Measurements from ENCODE around the gene HOXD11. TPM values are rescaled to one million over a fixed set of nuclear protein-coding genes. Genes with fewer than 3 reads are reported as not detected.

Gene HOXD11
- polyA plus RNA-seq (not detected in 2 replicates), polyA minus RNA-seq (not detected in 2 replicates)

DNA sequence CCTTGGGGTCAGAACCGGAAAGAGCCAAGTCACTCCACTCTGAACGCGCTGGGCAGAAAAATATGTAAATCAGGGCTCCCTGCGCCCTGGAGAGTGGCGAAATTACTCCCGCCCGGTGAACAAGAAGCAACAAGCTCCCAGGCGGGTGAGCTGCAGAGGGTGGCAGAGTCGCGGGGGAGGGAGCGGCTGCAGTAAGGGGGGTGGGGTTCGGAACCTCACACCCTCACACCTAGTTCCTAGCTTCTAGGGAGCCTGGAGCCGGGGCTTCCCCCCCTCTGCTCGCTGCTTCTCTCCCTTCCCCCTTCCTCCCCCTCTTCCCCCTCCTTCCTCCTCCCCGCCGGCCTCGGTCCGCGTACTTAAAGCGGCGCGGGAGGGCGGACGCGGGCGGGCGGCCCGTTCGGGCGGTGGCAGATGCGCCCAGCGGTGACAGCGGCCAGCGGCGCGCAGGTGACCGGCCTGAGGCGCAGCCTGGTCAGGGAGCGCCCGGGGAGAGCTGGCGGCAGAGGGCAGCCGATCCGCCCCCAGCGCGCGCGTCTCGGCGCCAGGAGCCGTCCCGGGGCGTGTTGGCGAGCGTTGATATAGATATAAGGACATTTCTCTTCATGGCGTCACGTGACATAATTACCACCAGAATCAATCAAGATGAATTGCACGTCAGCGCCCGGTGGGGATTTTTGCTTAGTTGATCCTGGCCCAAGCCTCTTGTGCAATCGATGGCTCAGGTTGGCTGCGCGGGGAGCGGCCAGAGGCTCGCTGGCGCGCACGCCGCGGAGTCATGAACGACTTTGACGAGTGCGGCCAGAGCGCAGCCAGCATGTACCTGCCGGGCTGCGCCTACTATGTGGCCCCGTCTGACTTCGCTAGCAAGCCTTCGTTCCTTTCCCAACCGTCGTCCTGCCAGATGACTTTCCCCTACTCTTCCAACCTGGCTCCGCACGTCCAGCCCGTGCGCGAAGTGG is at the start of gene HOXD11:
TSS of gene HOXD11 (plus strand) at position 700 of the 959 bp plus-strand sequence. CDS start at position 776, 76 bp downstream.
- H3K27ac ChIP-seq (ENCODE audit: low read length): no peak within 1 kb of the TSS
- peaks cover 96% of the 10 kb centered on the region for H3K27me3 ChIP-seq (ENCODE audit: insufficient read depth, low read depth, low read length)
- H3F3A ChIP-seq (ENCODE audit: insufficient read depth, low read length, poor library complexity, severe bottlenecking): no peaks in the 10 kb centered on the region
- TF ChIP-seq EP300 (conservative IDR thresholded peaks at IDR 0.05; ENCODE audit: poor library complexity, severe bottlenecking) (no peak), MXI1 (conservative IDR thresholded peaks at IDR 0.05; ENCODE audit: poor library complexity, severe bottlenecking) (no peak), TAF1 (IDR thresholded peaks at IDR 0.05; ENCODE audit: low read depth) (no peak), EZH2 (IDR thresholded peaks at IDR 0.05; ENCODE audit: borderline replicate concordance, insufficient read depth, low read length, poor library complexity, severe bottlenecking) (peak; percentile 59)
- TF ChIP-seq, protein P1, sequence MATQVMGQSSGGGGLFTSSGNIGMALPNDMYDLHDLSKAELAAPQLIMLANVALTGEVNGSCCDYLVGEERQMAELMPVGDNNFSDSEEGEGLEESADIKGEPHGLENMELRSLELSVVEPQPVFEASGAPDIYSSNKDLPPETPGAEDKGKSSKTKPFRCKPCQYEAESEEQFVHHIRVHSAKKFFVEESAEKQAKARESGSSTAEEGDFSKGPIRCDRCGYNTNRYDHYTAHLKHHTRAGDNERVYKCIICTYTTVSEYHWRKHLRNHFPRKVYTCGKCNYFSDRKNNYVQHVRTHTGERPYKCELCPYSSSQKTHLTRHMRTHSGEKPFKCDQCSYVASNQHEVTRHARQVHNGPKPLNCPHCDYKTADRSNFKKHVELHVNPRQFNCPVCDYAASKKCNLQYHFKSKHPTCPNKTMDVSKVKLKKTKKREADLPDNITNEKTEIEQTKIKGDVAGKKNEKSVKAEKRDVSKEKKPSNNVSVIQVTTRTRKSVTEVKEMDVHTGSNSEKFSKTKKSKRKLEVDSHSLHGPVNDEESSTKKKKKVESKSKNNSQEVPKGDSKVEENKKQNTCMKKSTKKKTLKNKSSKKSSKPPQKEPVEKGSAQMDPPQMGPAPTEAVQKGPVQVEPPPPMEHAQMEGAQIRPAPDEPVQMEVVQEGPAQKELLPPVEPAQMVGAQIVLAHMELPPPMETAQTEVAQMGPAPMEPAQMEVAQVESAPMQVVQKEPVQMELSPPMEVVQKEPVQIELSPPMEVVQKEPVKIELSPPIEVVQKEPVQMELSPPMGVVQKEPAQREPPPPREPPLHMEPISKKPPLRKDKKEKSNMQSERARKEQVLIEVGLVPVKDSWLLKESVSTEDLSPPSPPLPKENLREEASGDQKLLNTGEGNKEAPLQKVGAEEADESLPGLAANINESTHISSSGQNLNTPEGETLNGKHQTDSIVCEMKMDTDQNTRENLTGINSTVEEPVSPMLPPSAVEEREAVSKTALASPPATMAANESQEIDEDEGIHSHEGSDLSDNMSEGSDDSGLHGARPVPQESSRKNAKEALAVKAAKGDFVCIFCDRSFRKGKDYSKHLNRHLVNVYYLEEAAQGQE (IDR thresholded peaks at IDR 0.05; ENCODE audit: borderline replicate concordance): no peak
- TF ChIP-seq, protein P2, sequence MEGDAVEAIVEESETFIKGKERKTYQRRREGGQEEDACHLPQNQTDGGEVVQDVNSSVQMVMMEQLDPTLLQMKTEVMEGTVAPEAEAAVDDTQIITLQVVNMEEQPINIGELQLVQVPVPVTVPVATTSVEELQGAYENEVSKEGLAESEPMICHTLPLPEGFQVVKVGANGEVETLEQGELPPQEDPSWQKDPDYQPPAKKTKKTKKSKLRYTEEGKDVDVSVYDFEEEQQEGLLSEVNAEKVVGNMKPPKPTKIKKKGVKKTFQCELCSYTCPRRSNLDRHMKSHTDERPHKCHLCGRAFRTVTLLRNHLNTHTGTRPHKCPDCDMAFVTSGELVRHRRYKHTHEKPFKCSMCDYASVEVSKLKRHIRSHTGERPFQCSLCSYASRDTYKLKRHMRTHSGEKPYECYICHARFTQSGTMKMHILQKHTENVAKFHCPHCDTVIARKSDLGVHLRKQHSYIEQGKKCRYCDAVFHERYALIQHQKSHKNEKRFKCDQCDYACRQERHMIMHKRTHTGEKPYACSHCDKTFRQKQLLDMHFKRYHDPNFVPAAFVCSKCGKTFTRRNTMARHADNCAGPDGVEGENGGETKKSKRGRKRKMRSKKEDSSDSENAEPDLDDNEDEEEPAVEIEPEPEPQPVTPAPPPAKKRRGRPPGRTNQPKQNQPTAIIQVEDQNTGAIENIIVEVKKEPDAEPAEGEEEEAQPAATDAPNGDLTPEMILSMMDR (IDR thresholded peaks at IDR 0.05; ENCODE audit: poor library complexity, severe bottlenecking): no peak
- peak within 1 kb of the TSS; percentile 48 for H3K4me3 ChIP-seq (ENCODE audit: low read length)
- no peak within 1 kb of the TSS for H3K4me2 ChIP-seq (ENCODE audit: low read length)
- no peak within 1 kb of the TSS for H3K9ac ChIP-seq (ENCODE audit: low read length)
- H3K79me2 ChIP-seq (replicated peaks; ENCODE audit: insufficient read depth, low read length): no peaks in the 10 kb centered on the region
- no peaks in the 10 kb centered on the region for H3K9me3 ChIP-seq (ENCODE audit: low read length)
- H3K36me3 ChIP-seq (ENCODE audit: insufficient read depth, low read length): no peaks in the 10 kb centered on the region
- no peaks in the 10 kb centered on the region for H3K9me2 ChIP-seq (ENCODE audit: insufficient read depth, low read length)
- H4K20me1 ChIP-seq (ENCODE audit: insufficient read depth): no peaks in the 10 kb centered on the region
- no peak within 1 kb of the TSS for H2AFZ ChIP-seq (ENCODE audit: low read depth, low read length)

DNA sequence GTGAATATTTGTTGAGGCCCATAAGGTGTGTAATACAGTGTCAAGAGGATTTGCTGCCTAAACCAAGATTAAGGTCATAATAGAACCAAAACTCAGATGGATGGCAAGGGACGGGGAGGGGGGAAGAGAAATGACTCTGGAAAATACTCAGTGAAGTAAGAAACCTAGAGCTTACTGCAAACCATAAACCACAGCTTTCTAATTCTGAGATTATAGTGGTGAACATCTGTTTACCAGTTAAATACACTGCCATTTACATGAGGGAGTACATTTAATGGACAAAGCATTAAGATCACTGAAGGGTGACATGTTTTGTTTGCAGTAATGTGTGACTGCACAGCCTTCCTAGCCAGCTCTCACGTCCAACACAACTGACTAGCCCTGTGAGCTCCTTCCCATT is 43.1 kb upstream of the HOXD11 start:
- H3K9me3 ChIP-seq (ENCODE audit: low read length): no peaks in the 10 kb centered on the region
- no peak overlapping the region for H3K4me3 ChIP-seq (ENCODE audit: low read length)
- H3K27ac ChIP-seq (ENCODE audit: low read length): no peak overlapping the region
- no peaks in the 10 kb centered on the region for H3K36me3 ChIP-seq (ENCODE audit: insufficient read depth, low read length)
- no peak overlapping the region for H3K9ac ChIP-seq (ENCODE audit: low read length)
- H3K27me3 ChIP-seq (ENCODE audit: insufficient read depth, low read depth, low read length): peaks cover 82% of the 10 kb centered on the region
- no peaks in the 10 kb centered on the region for H3K79me2 ChIP-seq (replicated peaks; ENCODE audit: insufficient read depth, low read length)
- TF ChIP-seq TAF1 (IDR thresholded peaks at IDR 0.05; ENCODE audit: low read depth) (no peak), POLR2AphosphoS5 (IDR thresholded peaks at IDR 0.05) (no peak), SMC3 (conservative IDR thresholded peaks at IDR 0.05; ENCODE audit: poor library complexity) (no peak), MXI1 (conservative IDR thresholded peaks at IDR 0.05; ENCODE audit: poor library complexity, severe bottlenecking) (no peak), EP300 (conservative IDR thresholded peaks at IDR 0.05; ENCODE audit: poor library complexity, severe bottlenecking) (no peak), RAD21 (conservative IDR thresholded peaks at IDR 0.05) (no peak), EZH2 (IDR thresholded peaks at IDR 0.05; ENCODE audit: borderline replicate concordance, insufficient read depth, low read length, poor library complexity, severe bottlenecking) (no peak)
- TF ChIP-seq, protein P2 (IDR thresholded peaks at IDR 0.05; ENCODE audit: poor library complexity, severe bottlenecking): no peak
- no peak overlapping the region for H3K4me2 ChIP-seq (ENCODE audit: low read length)
- H2AFZ ChIP-seq (ENCODE audit: low read depth, low read length): no peak overlapping the region
- H3K9me2 ChIP-seq (ENCODE audit: insufficient read depth, low read length): no peaks in the 10 kb centered on the region
- no peaks in the 10 kb centered on the region for H4K20me1 ChIP-seq (ENCODE audit: insufficient read depth)
- H3F3A ChIP-seq (ENCODE audit: insufficient read depth, low read length, poor library complexity, severe bottlenecking): no peaks in the 10 kb centered on the region
